HUDEP-2 (cell line): ENCODE results near the gene SRP68.
A peak's percentile ranks its signal among the peaks of the same experiment; 100 is the strongest.

ENCODE experiments used
- DNase-seq, 76 experiments: peaks; one replicate each; lab custom pipeline; 2025; ENCODE audit not compliant: unreplicated experiment in 76 of 76; lab: John Stamatoyannopoulos, UW

The SRP68 gene

GRCh38 chr17:76072148-76072858 is at the start of gene SRP68:
SRP68 (minus strand) TSS chr17:76072517; CDS start chr17:76072491, 26 bp downstream.
- peak in 74 of 76 experiments; percentile 6 to 91 (median 80) for DNase-seq

- DNase-seq, result peak in 3 of 76 experiments; percentile 5 to 23 (median 7)
Observed at GRCh38 chr17:76121932-76122430, 49.7 kb upstream of the SRP68 start.

GRCh38 chr17:76120658-76121008 is 48.3 kb upstream of the SRP68 start:
- DNase-seq, result no peak

GRCh38 chr17:76119409-76120371 is 47.4 kb upstream of the SRP68 start:
- DNase-seq, result no peak

- no peak for DNase-seq
Observed at GRCh38 chr17:76115138-76115754, 42.9 kb upstream of the SRP68 start.

GRCh38 chr17:76111956-76112355 is 39.6 kb upstream of the SRP68 start:
- DNase-seq, result no peak

GRCh38 chr17:76107509-76107908 is 35.2 kb upstream of the SRP68 start:
- DNase-seq, result peak in 10 of 76 experiments; percentile 3 to 32 (median 12)

- DNase-seq, result no peak
Observed at GRCh38 chr17:76106703-76107102, 34.4 kb upstream of the SRP68 start.

- no peak for DNase-seq
Observed at GRCh38 chr17:76104896-76105231, 32.5 kb upstream of the SRP68 start.

- DNase-seq, result no peak
Observed at GRCh38 chr17:76104140-76104895, 32.0 kb upstream of the SRP68 start.

- peak in 73 of 76 experiments; percentile 18 to 94 (median 81) for DNase-seq
Observed at GRCh38 chr17:76103274-76104139, 31.2 kb upstream of the SRP68 start, which contains the start of gene EXOC7. EXOC7 (minus strand) TSS chr17:76103787; CDS start chr17:76103692, 95 bp downstream.

- DNase-seq, result no peak
Observed at GRCh38 chr17:76102944-76103273, 30.6 kb upstream of the SRP68 start.

- DNase-seq, result no peak
Observed at GRCh38 chr17:76097716-76098295, 25.5 kb upstream of the SRP68 start.

GRCh38 chr17:76095943-76096342 is 23.6 kb upstream of the SRP68 start:
- DNase-seq, result no peak

- DNase-seq, result no peak
Observed at GRCh38 chr17:76094046-76094445, 21.7 kb upstream of the SRP68 start.

GRCh38 chr17:76092526-76093413 is 20.5 kb upstream of the SRP68 start:
- DNase-seq, result no peak

- no peak for DNase-seq
Observed at GRCh38 chr17:76091526-76092286, 19.4 kb upstream of the SRP68 start.
